K562 (cell line): ENCODE results near the gene ZBTB48. TPM values are rescaled to one million over a fixed set of nuclear protein-coding genes. Genes with fewer than 3 reads are reported as not detected.

ENCODE experiments used
- ARID1B ChIP-seq: fragments of 450-650 bp; IDR thresholded peaks from 2 replicates; pipeline ENCODE4 v1.6.1; 2016; ENCODE audit warnings: antibody characterized with exemption, mild to moderate bottlenecking, inconsistent platforms
- ATF1 ChIP-seq, 2 experiments: fragments of 450-650 bp in 1 of 2; IDR thresholded peaks; 2 replicates each; pipeline ENCODE4 v1.6.1; 2016; ENCODE audit warnings: missing compliant biosample characterization in 1 of 2, missing genetic modification characterization in 1 of 2
- ATF3 ChIP-seq, 2 experiments: fragments of 450-650 bp in 1 of 2; sonication (generic) in 1 of 2; formaldehyde crosslinking in 1 of 2; IDR thresholded peaks in 1 of 2; conservative IDR thresholded peaks in 1 of 2; 2 replicates each; pipeline versions ENCODE4 v1.6.1 to v1.8.1; 2016 to 2023; ENCODE audit warnings: mild to moderate bottlenecking in 2 of 2, moderate library complexity in 2 of 2, inconsistent platforms in 1 of 2, missing genetic modification reagents in 1 of 2
- ATF7 ChIP-seq: fragments of 450-650 bp; IDR thresholded peaks from 2 replicates; pipeline ENCODE4 v1.7.1; 2014; ENCODE audit warnings: mild to moderate bottlenecking, moderate library complexity
- CCNT2 ChIP-seq: IDR thresholded peaks from 2 replicates; pipeline ENCODE4 v1.6.1; 2011; ENCODE audit warnings: borderline replicate concordance, low read depth, mild to moderate bottlenecking, moderate library complexity, mixed read lengths, low read length; ENCODE audit not compliant: insufficient read length; ENCODE audit errors: extremely low read depth
- EP400 ChIP-seq: fragments of 450-650 bp; IDR thresholded peaks from 2 replicates; pipeline ENCODE4 v1.6.1; 2017; ENCODE audit warnings: antibody characterized with exemption, mild to moderate bottlenecking, moderate library complexity
- HDAC2 ChIP-seq: fragments of 450-650 bp; IDR thresholded peaks from 2 replicates; pipeline ENCODE4 v1.6.1; 2016; ENCODE audit warnings: mild to moderate bottlenecking
- MBD1 ChIP-seq: fragments of 250-450 bp; sonication (Bioruptor Pico); IDR thresholded peaks from 2 replicates; pipeline ENCODE4 v1.8.0; 2022; ENCODE audit warnings: inconsistent platforms
- MCM5 ChIP-seq: fragments of 450-650 bp; IDR thresholded peaks from 2 replicates; pipeline ENCODE4 v1.6.1; 2016; ENCODE audit warnings: low read depth
- NR2C2 ChIP-seq, 2 experiments: fragments of 200-800 bp in 1 of 2; sonication (Bioruptor generic) in 1 of 2; sonication (generic) in 1 of 2; formaldehyde crosslinking in 1 of 2; IDR thresholded peaks; 2 replicates each; pipeline versions ENCODE4 v1.6.1 to v1.8.0; 2016 to 2022; ENCODE audit warnings: mild to moderate bottlenecking in 1 of 2, missing compliant biosample characterization in 1 of 2, missing genetic modification characterization in 1 of 2, missing genetic modification reagents in 1 of 2
- PRDM10 ChIP-seq: fragments of 450-650 bp; IDR thresholded peaks from 2 replicates; pipeline ENCODE4 v1.6.1; 2018; ENCODE audit not compliant: partially characterized antibody
- RB1 ChIP-seq: fragments of 450-650 bp; IDR thresholded peaks from 2 replicates; pipeline ENCODE4 v1.6.1; 2017; ENCODE audit warnings: low read depth, mild to moderate bottlenecking
- TOE1 ChIP-seq, 2 experiments: fragments of 450-650 bp in 1 of 2; sonication (generic) in 1 of 2; formaldehyde crosslinking in 1 of 2; IDR thresholded peaks; 2 replicates each; pipeline versions ENCODE4 v1.7.1 to v1.8.0; 2016 to 2022; ENCODE audit warnings: borderline replicate concordance in 2 of 2, mild to moderate bottlenecking in 2 of 2, antibody characterized with exemption in 1 of 2, inconsistent platforms in 1 of 2, low read depth in 1 of 2, missing genetic modification reagents in 1 of 2, moderate library complexity in 1 of 2
- TRIM28 ChIP-seq: fragments of 450-650 bp; IDR thresholded peaks from 2 replicates; pipeline ENCODE4 v1.6.1; 2017
- USF1 ChIP-seq: sonication (generic); formaldehyde crosslinking; IDR thresholded peaks from 2 replicates; pipeline ENCODE4 v1.9.0; 2022; ENCODE audit warnings: mild to moderate bottlenecking, missing genetic modification reagents
- ZNF316 ChIP-seq: fragments of 450-650 bp; IDR thresholded peaks from 2 replicates; pipeline ENCODE4 v1.6.1; 2016
- ZNF655 ChIP-seq: fragments of 250-450 bp; sonication (Bioruptor Pico); IDR thresholded peaks from 2 replicates; pipeline ENCODE4 v1.5.0; 2021
- polyA plus RNA-seq, 8 experiments: library from polyadenylated mRNA; depleted of rRNA in 4 of 8; stranded (reverse) in 5 of 8; unstranded in 3 of 8; fragments of >200 nt; fragmentation: Nextera tagmentation in 2 of 8; fragmentation: Illumina TruSeq in 1 of 8; extraction: Ambion mirVana in 2 of 8; extraction: Trizol in 1 of 8; gene quantifications; 2 replicates each; pipeline versions ENCODE4 v1.2.1 to v1.2.3, GENCODE V29; 2011 to 2014; ENCODE audit warnings: inconsistent platforms in 1 of 8, missing spikeins in 1 of 8
- total RNA-seq, 7 experiments: library from RNA; depleted of rRNA in 6 of 7; stranded (reverse); fragments of >200 nt in 6 of 7; fragmentation: Illumina TruSeq in 2 of 7; extraction: Trizol in 2 of 7; gene quantifications; 2 replicates each; pipeline versions ENCODE4 v1.2.1 to v1.2.3, GENCODE V29; 2011 to 2021; ENCODE audit warnings: low replicate concordance in 1 of 7

The ZBTB48 gene
- total and polyA plus RNA-seq, 9 of the 15 experiments (the other 6 are each of a cell fraction or from before 2014, with no cell fraction given) = 1.9 to 66.9 (median 29.5) TPM

- TF ChIP-seq CCNT2 (no peak), EP400 (peak; percentile 89), PRDM10 (peak; percentile 68), TOE1 (IDR thresholded peaks at IDR 0.05; ENCODE audit: borderline replicate concordance) (peak; percentile 95), TOE1 (CRISPR knock-in tag; IDR thresholded peaks at IDR 0.05; ENCODE audit: borderline replicate concordance, low read depth) (no peak), TRIM28 (no peak), RB1 (peak; percentile 46; the same call in 1 of the 2 replicates), NR2C2 (CRISPR knock-in tag; IDR thresholded peaks at IDR 0.05) (no peak), NR2C2 (tag; IDR thresholded peaks at IDR 0.05) (peak; percentile 85), ATF1 (CRISPR knock-in tag; IDR thresholded peaks at IDR 0.05) (0 out of 2 replicates have a peak, but pooled peaks have one; percentile 28), ATF1 (tag; IDR thresholded peaks at IDR 0.05) (peak; percentile 22), ARID1B (peak; percentile 46), ZNF655 (CRISPR knock-in tag) (no peak), HDAC2 (peak; percentile 58; the same call in 1 of the 2 replicates), ATF3 (IDR thresholded peaks at IDR 0.05) (peak; percentile 84), ATF3 (CRISPR knock-in tag; conservative IDR thresholded peaks at IDR 0.05) (peak; percentile 62; the same call in 1 of the 2 replicates), MBD1 (CRISPR knock-in tag) (no peak), MCM5 (no peak), ZNF316 (peak; percentile 91), USF1 (CRISPR knock-in tag) (peak; percentile 93), ATF7 (peak; percentile 61; the same call in 1 of the 2 replicates)
Measured at GRCh38 chr1:6601049-6601922, 21.5 kb downstream of the ZBTB48 start (continued).
